ENCODE data around the gene PUSL1.

The PUSL1 gene

GRCh38 chr1:1279028-1279427 lies 29.4 kb upstream of the PUSL1 start:
- no peak for DNase-seq (ENCODE audit: low read depth in 2 of 2)

- DNase-seq (ENCODE audit: low read depth in 2 of 2): no peak
Measured at GRCh38 chr1:1280782-1281481, 27.5 kb upstream of the PUSL1 start.

GRCh38 chr1:1281533-1282321 lies 26.7 kb upstream of the PUSL1 start:
- DNase-seq (ENCODE audit: low read depth in 2 of 2): no peak

- no peak for DNase-seq (ENCODE audit: low read depth in 2 of 2)
Measured at GRCh38 chr1:1282998-1283397, 25.4 kb upstream of the PUSL1 start.

GRCh38 chr1:1283821-1284220 lies 24.6 kb upstream of the PUSL1 start:
- no peak for DNase-seq (ENCODE audit: low read depth in 2 of 2)

GRCh38 chr1:1284221-1285101 lies 23.9 kb upstream of the PUSL1 start:
- DNase-seq (ENCODE audit: low read depth in 2 of 2): no peak

GRCh38 chr1:1285102-1285571 lies 23.3 kb upstream of the PUSL1 start:
- no peak for DNase-seq (ENCODE audit: low read depth in 2 of 2)

GRCh38 chr1:1285611-1286311 lies 22.6 kb upstream of the PUSL1 start:
- DNase-seq (ENCODE audit: low read depth in 2 of 2): no peak

GRCh38 chr1:1286313-1287261 lies 21.8 kb upstream of the PUSL1 start:
- DNase-seq (ENCODE audit: low read depth in 2 of 2): no peak

GRCh38 chr1:1287288-1288110 lies 20.9 kb upstream of the PUSL1 start:
- DNase-seq (ENCODE audit: low read depth in 2 of 2): no peak

- peak; percentile 60 to 65 for DNase-seq (ENCODE audit: low read depth in 2 of 2)
Measured at GRCh38 chr1:1290238-1290731, 18.1 kb upstream of the PUSL1 start.

GRCh38 chr1:1291023-1291528 lies 17.3 kb upstream of the PUSL1 start:
- no peak for DNase-seq (ENCODE audit: low read depth in 2 of 2)

- DNase-seq (ENCODE audit: low read depth in 2 of 2): peak in 1 of 2 donors; percentile 60
Measured at GRCh38 chr1:1291548-1292441, 16.6 kb upstream of the PUSL1 start.

GRCh38 chr1:1292442-1292779 lies 16.0 kb upstream of the PUSL1 start:
- DNase-seq (ENCODE audit: low read depth in 2 of 2): no peak

- DNase-seq (ENCODE audit: low read depth in 2 of 2): no peak
Measured at GRCh38 chr1:1292851-1293250, 15.5 kb upstream of the PUSL1 start.

GRCh38 chr1:1293263-1294249 lies 14.8 kb upstream of the PUSL1 start:
- DNase-seq (ENCODE audit: low read depth in 2 of 2): no peak

Data from stimulated activated CD4-positive, alpha-beta T cell treated with anti-CD3 and anti-CD28 coated beads, Interleukin-4, amount 100 ng/mL, for 48 hours (primary cell).